WI38 (cell line): ENCODE results near the gene POMT1.

ENCODE experiments used
- H3K4me3 ChIP-seq: 2 replicates; pipeline ENCODE4 v1.5.1; 2011; ENCODE audit warnings: low read depth, mild to moderate bottlenecking, control low read depth, low read length
- CTCF ChIP-seq: IDR thresholded peaks from 2 replicates; pipeline ENCODE4 v1.5.1; 2012; ENCODE audit warnings: low read depth, mild to moderate bottlenecking, control low read depth, low read length

POMT1 gene

GRCh38 chr9:131482343-131483006 is 20.2 kb upstream of the POMT1 start:
- TF ChIP-seq CTCF = no peak

GRCh38 chr9:131483319-131484050 is 19.2 kb upstream of the POMT1 start:
- no peak for TF ChIP-seq CTCF
- no peak overlapping the region for H3K4me3 ChIP-seq

More at GRCh38 chr9:131482343-131483006, 20.2 kb upstream of the POMT1 start:
- no peak overlapping the region for H3K4me3 ChIP-seq

GRCh38 chr9:131484051-131484445 is 18.7 kb upstream of the POMT1 start:
- H3K4me3 ChIP-seq = no peak overlapping the region

GRCh38 chr9:131484560-131485185 is 18.0 kb upstream of the POMT1 start:
- TF ChIP-seq CTCF = no peak
- H3K4me3 ChIP-seq = no peak overlapping the region

More at GRCh38 chr9:131484051-131484445, 18.7 kb upstream of the POMT1 start:
- TF ChIP-seq CTCF = no peak

GRCh38 chr9:131485206-131485605 is 17.5 kb upstream of the POMT1 start:
- no peak for TF ChIP-seq CTCF
- H3K4me3 ChIP-seq = no peak overlapping the region

GRCh38 chr9:131485728-131486422 is 16.8 kb upstream of the POMT1 start:
- no peak overlapping the region for H3K4me3 ChIP-seq
- TF ChIP-seq CTCF = no peak
